Stimulated activated CD8-positive, alpha-beta memory T cell treated with anti-CD3 and anti-CD28 coated beads, Interleukin-15, amount 100 ng/mL, for 4 hours (primary cell): Measurements from ENCODE around the gene SFXN5.
A peak's percentile ranks its signal among the peaks of the same experiment; 100 is the strongest.
"Not testable (repeated sequence)": the region's sequence is repeated elsewhere in the genome, so short reads cannot be mapped to it uniquely, and the experiment has no call there.

Source experiments
- DNase-seq, 2 donors: peaks; one replicate each; pipeline ENCODE4 v3.0.0-alpha.2; 2020; ENCODE audit warnings: low read depth in 2 of 2

SFXN5 gene

GRCh38 chr2:73071360-73072128 is at the start of gene SFXN5:
Gene SFXN5, minus strand, starts transcription at chr2:73071712. Its CDS starts 7 bp downstream, at chr2:73071705.
- DNase-seq: peak; percentile 84 to 88

GRCh38 chr2:73119611-73120239 is 48.2 kb upstream of the SFXN5 start:
- not testable (repeated sequence) for DNase-seq

- no peak for DNase-seq
Measured at GRCh38 chr2:73117441-73117840, 45.9 kb upstream of the SFXN5 start.

GRCh38 chr2:73116182-73116960 is 44.9 kb upstream of the SFXN5 start:
- no peak for DNase-seq

- DNase-seq: no peak
Measured at GRCh38 chr2:73114273-73114867, 42.9 kb upstream of the SFXN5 start.

- peak; percentile 47 to 68 for DNase-seq
Measured at GRCh38 chr2:73112913-73113854, 41.7 kb upstream of the SFXN5 start, which contains the start of gene RAB11FIP5. Gene RAB11FIP5, minus strand, starts transcription at chr2:73112948. Its CDS starts 171 bp downstream, at chr2:73112777.

- peak in 1 of 2 donors; percentile 4 for DNase-seq
Measured at GRCh38 chr2:73112026-73112912, 40.8 kb upstream of the SFXN5 start.

- DNase-seq: no peak
Measured at GRCh38 chr2:73111073-73112025, 39.8 kb upstream of the SFXN5 start.

GRCh38 chr2:73110168-73111072 is 38.9 kb upstream of the SFXN5 start:
- no peak for DNase-seq

GRCh38 chr2:73109431-73110167 is 38.1 kb upstream of the SFXN5 start:
- no peak for DNase-seq

GRCh38 chr2:73107211-73107926 is 35.9 kb upstream of the SFXN5 start:
- no peak for DNase-seq

- no peak for DNase-seq
Measured at GRCh38 chr2:73106791-73107190, 35.3 kb upstream of the SFXN5 start.

- DNase-seq: no peak
Measured at GRCh38 chr2:73105511-73105971, 34.0 kb upstream of the SFXN5 start.

- DNase-seq: no peak
Measured at GRCh38 chr2:73104933-73105332, 33.4 kb upstream of the SFXN5 start.

GRCh38 chr2:73103018-73103542 is 31.6 kb upstream of the SFXN5 start:
- DNase-seq: no peak
